OCI-LY3 (cell line): ENCODE results near the gene GLI2.

Experiments
- CTCF ChIP-seq: fragments of 200-600, 300-600 bp; sonication (generic); IDR thresholded peaks from 2 replicates; pipeline ENCODE4 v1.5.1; 2014; ENCODE audit warnings: antibody characterized with exemption, low read length, low read depth
- EZH2phosphoT487 ChIP-seq: fragments of 200-600 bp; shearing (Covaris generic); IDR thresholded peaks from 2 replicates; pipeline ENCODE4 v1.6.1; 2018; ENCODE audit warnings: antibody characterized with exemption, mixed run types, low read depth

GRCh38 chr2:120764991-120765677, 29.5 kb downstream of the GLI2 start:
- no peak for TF ChIP-seq CTCF
- no peak for TF ChIP-seq EZH2phosphoT487
